ENCODE measurements around the gene LAT. TPM values are rescaled to one million over a fixed set of nuclear protein-coding genes. Genes with fewer than 3 reads are reported as not detected.

Gene LAT
- total RNA-seq, 1 donor from 2014 or later, result 3.3 TPM

GRCh38 chr16:28992496-28992895, 7.6 kb downstream of the LAT start:
- Histone ChIP-seq H3K36me3 (ENCODE audit: insufficient read depth, low read length) (no peaks in the 10 kb centered on the region), H4K20me1 (ENCODE audit: insufficient read depth, low read length) (no peaks in the 10 kb centered on the region), H2AFZ (ENCODE audit: low read depth, low read length) (no peak overlapping the region), H3K4me1 (ENCODE audit: insufficient read depth, low read length) (no peaks in the 10 kb centered on the region), H3K9me3 (ENCODE audit: insufficient read depth, low read depth, low read length) (no peaks in the 10 kb centered on the region), H3K4me2 (ENCODE audit: low read length) (no peak overlapping the region), H3K27ac (ENCODE audit: low read depth, low read length) (no peak overlapping the region), H3K79me2 (ENCODE audit: insufficient read depth, low read length) (no peaks in the 10 kb centered on the region), H3K27me3 (ENCODE audit: insufficient read depth, low read length) (peaks cover 2% of the 10 kb centered on the region), H3K4me3 (ENCODE audit: insufficient read depth, low read depth, low read length) (no peak overlapping the region), H3K9ac (ENCODE audit: low read length) (no peak overlapping the region)
- H3K4me1 Mint-ChIP-seq (ENCODE audit: low read depth, unreplicated experiment), result peaks cover 6% of the 10 kb centered on the region
- no peak for TF ChIP-seq EZH2 (IDR thresholded peaks at IDR 0.05; ENCODE audit: insufficient read depth, low read length)
- no peak for TF ChIP-seq CTCF (IDR thresholded peaks at IDR 0.05; ENCODE audit: insufficient read depth, low read depth, low read length)
- no peak overlapping the region for H3K27ac Mint-ChIP-seq (ENCODE audit: unreplicated experiment)
- peaks cover 20% of the 10 kb centered on the region for H3K36me3 Mint-ChIP-seq (ENCODE audit: low read depth, unreplicated experiment)
- H3K4me3 Mint-ChIP-seq (ENCODE audit: unreplicated experiment), result no peak overlapping the region
- no peaks in the 10 kb centered on the region for H3K27me3 Mint-ChIP-seq (ENCODE audit: low read depth, unreplicated experiment)
- DNase-seq (ENCODE audit: low read depth) (no peak), FAIRE-seq (no peak)
- no peaks in the 10 kb centered on the region for H3K9me3 Mint-ChIP-seq (ENCODE audit: unreplicated experiment)

- TF ChIP-seq CTCF (IDR thresholded peaks at IDR 0.05; ENCODE audit: insufficient read depth, low read depth, low read length) (no peak), EZH2 (IDR thresholded peaks at IDR 0.05; ENCODE audit: insufficient read depth, low read length) (no peak)
- Histone ChIP-seq H3K27ac (ENCODE audit: low read depth, low read length) (no peak overlapping the region), H3K9me3 (ENCODE audit: insufficient read depth, low read depth, low read length) (no peaks in the 10 kb centered on the region), H3K27me3 (ENCODE audit: insufficient read depth, low read length) (peaks cover 7% of the 10 kb centered on the region), H3K4me3 (ENCODE audit: insufficient read depth, low read depth, low read length) (no peak overlapping the region), H3K79me2 (ENCODE audit: insufficient read depth, low read length) (no peaks in the 10 kb centered on the region), H3K36me3 (ENCODE audit: insufficient read depth, low read length) (no peaks in the 10 kb centered on the region), H3K4me1 (ENCODE audit: insufficient read depth, low read length) (no peaks in the 10 kb centered on the region), H3K9ac (ENCODE audit: low read length) (no peak overlapping the region), H4K20me1 (ENCODE audit: insufficient read depth, low read length) (no peaks in the 10 kb centered on the region), H3K4me2 (ENCODE audit: low read length) (no peak overlapping the region), H2AFZ (ENCODE audit: low read depth, low read length) (no peak overlapping the region)
- DNase-seq (ENCODE audit: low read depth), result no peak
- no peak for FAIRE-seq
- Mint-ChIP-seq H3K4me1 (ENCODE audit: low read depth, unreplicated experiment) (no peaks in the 10 kb centered on the region), H3K27ac (ENCODE audit: unreplicated experiment) (no peak overlapping the region), H3K36me3 (ENCODE audit: low read depth, unreplicated experiment) (peaks cover 2% of the 10 kb centered on the region), H3K9me3 (ENCODE audit: unreplicated experiment) (no peaks in the 10 kb centered on the region), H3K4me3 (ENCODE audit: unreplicated experiment) (no peak overlapping the region), H3K27me3 (ENCODE audit: low read depth, unreplicated experiment) (peaks cover 23% of the 10 kb centered on the region)
These were observed 14.0 kb downstream of the LAT start for GRCh38 chr16:28998837-28999236.

GRCh38 chr16:28999577-28999976, 14.7 kb downstream of the LAT start:
- Histone ChIP-seq H3K27ac (ENCODE audit: low read depth, low read length) (no peak overlapping the region), H3K36me3 (ENCODE audit: insufficient read depth, low read length) (no peaks in the 10 kb centered on the region), H3K27me3 (ENCODE audit: insufficient read depth, low read length) (peaks cover 7% of the 10 kb centered on the region), H2AFZ (ENCODE audit: low read depth, low read length) (no peak overlapping the region), H3K79me2 (ENCODE audit: insufficient read depth, low read length) (no peaks in the 10 kb centered on the region), H3K9me3 (ENCODE audit: insufficient read depth, low read depth, low read length) (no peaks in the 10 kb centered on the region), H3K9ac (ENCODE audit: low read length) (no peak overlapping the region), H3K4me1 (ENCODE audit: insufficient read depth, low read length) (no peaks in the 10 kb centered on the region), H3K4me2 (ENCODE audit: low read length) (no peak overlapping the region), H4K20me1 (ENCODE audit: insufficient read depth, low read length) (no peaks in the 10 kb centered on the region), H3K4me3 (ENCODE audit: insufficient read depth, low read depth, low read length) (no peak overlapping the region)
- Mint-ChIP-seq H3K4me3 (ENCODE audit: unreplicated experiment) (no peak overlapping the region), H3K4me1 (ENCODE audit: low read depth, unreplicated experiment) (no peaks in the 10 kb centered on the region), H3K27me3 (ENCODE audit: low read depth, unreplicated experiment) (peaks cover 25% of the 10 kb centered on the region), H3K27ac (ENCODE audit: unreplicated experiment) (no peak overlapping the region), H3K36me3 (ENCODE audit: low read depth, unreplicated experiment) (peaks cover 2% of the 10 kb centered on the region), H3K9me3 (ENCODE audit: unreplicated experiment) (peaks cover 1% of the 10 kb centered on the region)
- FAIRE-seq (no peak), DNase-seq (ENCODE audit: low read depth) (no peak)
- TF ChIP-seq EZH2 (IDR thresholded peaks at IDR 0.05; ENCODE audit: insufficient read depth, low read length), result no peak
- no peak for TF ChIP-seq CTCF (IDR thresholded peaks at IDR 0.05; ENCODE audit: insufficient read depth, low read depth, low read length)
